ENCODE results near the gene CPT1B. TPM values are rescaled to one million over a fixed set of nuclear protein-coding genes. Genes with fewer than 3 reads are reported as not detected.

The CPT1B gene
- total RNA-seq, 1 donor from 2014 or later, result 0.43 TPM

GRCh38 chr22:50526834-50527801, 51.1 kb downstream of the CPT1B start:
- peaks cover 6 to 21% of the 10 kb centered on the region in 2 donors for H3K36me3 ChIP-seq
- intact Hi-C loops (cut with DNase I), result loop anchor here (1.0 to 5.0 kb wide), 2 partner anchors 35 to 100 kb away; partner anchors contain the start of genes ARSA and SYCE3
- H3K27me3 ChIP-seq, result peaks cover 11% of the 10 kb centered on the region
- H3K9me3 ChIP-seq, result no peaks in the 10 kb centered on the region
- peaks cover 16 to 36% of the 10 kb centered on the region in 2 donors for H3K4me1 ChIP-seq
- H3K4me3 ChIP-seq, result peak overlapping the region; percentile 75 to 79
- peak overlapping the region; percentile 85 to 93 for H3K27ac ChIP-seq
- no peak for DNase-seq (ENCODE audit: low spot score in 2 of 2)
- TF ChIP-seq, protein P1, sequence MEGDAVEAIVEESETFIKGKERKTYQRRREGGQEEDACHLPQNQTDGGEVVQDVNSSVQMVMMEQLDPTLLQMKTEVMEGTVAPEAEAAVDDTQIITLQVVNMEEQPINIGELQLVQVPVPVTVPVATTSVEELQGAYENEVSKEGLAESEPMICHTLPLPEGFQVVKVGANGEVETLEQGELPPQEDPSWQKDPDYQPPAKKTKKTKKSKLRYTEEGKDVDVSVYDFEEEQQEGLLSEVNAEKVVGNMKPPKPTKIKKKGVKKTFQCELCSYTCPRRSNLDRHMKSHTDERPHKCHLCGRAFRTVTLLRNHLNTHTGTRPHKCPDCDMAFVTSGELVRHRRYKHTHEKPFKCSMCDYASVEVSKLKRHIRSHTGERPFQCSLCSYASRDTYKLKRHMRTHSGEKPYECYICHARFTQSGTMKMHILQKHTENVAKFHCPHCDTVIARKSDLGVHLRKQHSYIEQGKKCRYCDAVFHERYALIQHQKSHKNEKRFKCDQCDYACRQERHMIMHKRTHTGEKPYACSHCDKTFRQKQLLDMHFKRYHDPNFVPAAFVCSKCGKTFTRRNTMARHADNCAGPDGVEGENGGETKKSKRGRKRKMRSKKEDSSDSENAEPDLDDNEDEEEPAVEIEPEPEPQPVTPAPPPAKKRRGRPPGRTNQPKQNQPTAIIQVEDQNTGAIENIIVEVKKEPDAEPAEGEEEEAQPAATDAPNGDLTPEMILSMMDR (IDR thresholded peaks at IDR 0.05), result no peak

GRCh38 chr22:50526108-50526833, 52.0 kb downstream of the CPT1B start:
- peak overlapping the region; percentile 85 to 93 for H3K27ac ChIP-seq
- H3K4me3 ChIP-seq, result peak overlapping the region; percentile 75 to 79
- peaks cover 8 to 29% of the 10 kb centered on the region in 2 donors for H3K36me3 ChIP-seq
- TF ChIP-seq, protein P1 (IDR thresholded peaks at IDR 0.05), result peak; percentile 38 to 57 (median 48)
- H3K27me3 ChIP-seq, result peaks cover 3% of the 10 kb centered on the region
- H3K4me1 ChIP-seq, result peaks cover 8 to 28% of the 10 kb centered on the region in 2 donors
- intact Hi-C loops (cut with DNase I), result loop anchor here (1.0 to 5.0 kb wide), 2 partner anchors 36 to 101 kb away; partner anchors contain the start of genes ARSA and SYCE3
- peak in 1 of 2 donors; percentile 87 for DNase-seq (ENCODE audit: low spot score in 2 of 2)
- no peaks in the 10 kb centered on the region for H3K9me3 ChIP-seq

- TF ChIP-seq, protein P1 (IDR thresholded peaks at IDR 0.05), result no peak
- Histone ChIP-seq H3K27me3 (no peaks in the 10 kb centered on the region), H3K36me3 (peaks cover 13 to 34% of the 10 kb centered on the region in 2 donors), H3K27ac (peak overlapping the region; percentile 85 to 93), H3K4me3 (peak overlapping the region; percentile 75 to 79), H3K4me1 (peaks cover 6 to 23% of the 10 kb centered on the region in 2 donors), H3K9me3 (no peaks in the 10 kb centered on the region)
- no peak for DNase-seq (ENCODE audit: low spot score in 2 of 2)
- intact Hi-C loops (cut with DNase I), result loop anchor here (1.0 to 5.0 kb wide), 4 partner anchors 17 to 102 kb away; partner anchors contain the start of genes ARSA, CHKB, NCAPH2 and SYCE3
These were observed 52.4 kb downstream of the CPT1B start for GRCh38 chr22:50525858-50526107.

DNA sequence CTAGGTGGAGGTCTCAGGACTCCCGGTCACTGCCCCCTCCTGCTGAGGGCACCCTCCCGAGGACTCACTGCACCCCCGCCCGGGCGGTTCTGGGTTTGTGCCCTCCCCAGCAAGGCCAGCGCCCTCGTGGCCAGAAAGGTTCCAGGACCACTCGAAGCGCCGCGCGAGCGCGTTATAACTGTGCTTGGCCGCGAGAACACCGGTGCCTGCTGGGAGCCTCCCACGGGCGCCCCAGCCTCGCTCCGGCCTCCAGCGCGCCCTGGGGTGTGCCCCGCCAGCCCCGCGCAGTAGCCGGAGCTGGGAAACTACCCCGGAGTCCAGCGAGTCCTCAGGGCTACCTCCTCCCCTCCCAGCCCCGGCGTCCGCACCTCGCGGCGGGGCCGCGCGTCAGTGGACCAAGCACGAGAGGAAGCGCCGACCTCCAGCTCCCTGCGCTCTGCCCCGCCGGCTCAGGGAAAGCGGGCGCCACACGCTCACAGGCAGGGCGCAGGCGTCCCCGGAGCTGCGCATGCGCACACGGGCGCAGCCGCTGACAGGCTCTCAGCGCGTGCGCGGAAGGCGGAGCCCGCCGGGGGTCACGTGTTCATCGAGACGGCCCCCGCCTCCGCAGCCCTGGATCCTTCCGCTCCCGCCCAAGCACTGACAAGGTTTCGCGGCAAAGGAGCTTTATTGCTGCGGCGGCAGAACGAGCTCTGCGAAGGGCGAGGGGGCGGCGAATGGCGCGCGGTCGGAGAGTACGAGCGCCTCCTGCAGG, 52.9 kb downstream of the CPT1B start, which contains the start of gene SCO2:
SCO2 (minus strand) TSS at position 495 of the 754 bp plus-strand sequence. CDS start 1,187 bp downstream, outside the sequence.
- H3K36me3 ChIP-seq, result peaks cover 13 to 35% of the 10 kb centered on the region in 2 donors
- H3K27me3 ChIP-seq, result no peaks in the 10 kb centered on the region
- H3K4me3 ChIP-seq, result peak within 1 kb of the TSS; percentile 75 to 79
- H3K9me3 ChIP-seq, result no peaks in the 10 kb centered on the region
- DNase-seq (ENCODE audit: low spot score in 2 of 2), result peak; percentile 77 to 97
- peak within 1 kb of the TSS; percentile 85 to 93 for H3K27ac ChIP-seq
- intact Hi-C loops (cut with DNase I), result loop anchor here (1.0 to 5.0 kb wide), 3 partner anchors 17 to 102 kb away; partner anchors contain the start of genes ARSA, CHKB and NCAPH2
- TF ChIP-seq, protein P1 (IDR thresholded peaks at IDR 0.05), result peak; percentile 47 to 54 (median 54)
- peaks cover 6 to 19% of the 10 kb centered on the region in 2 donors for H3K4me1 ChIP-seq
